Measurements from ENCODE around the gene BAG5.
"Not testable (repeated sequence)": the region's sequence is repeated elsewhere in the genome, so short reads cannot be mapped to it uniquely, and the experiment has no call there.

The BAG5 gene

DNA sequence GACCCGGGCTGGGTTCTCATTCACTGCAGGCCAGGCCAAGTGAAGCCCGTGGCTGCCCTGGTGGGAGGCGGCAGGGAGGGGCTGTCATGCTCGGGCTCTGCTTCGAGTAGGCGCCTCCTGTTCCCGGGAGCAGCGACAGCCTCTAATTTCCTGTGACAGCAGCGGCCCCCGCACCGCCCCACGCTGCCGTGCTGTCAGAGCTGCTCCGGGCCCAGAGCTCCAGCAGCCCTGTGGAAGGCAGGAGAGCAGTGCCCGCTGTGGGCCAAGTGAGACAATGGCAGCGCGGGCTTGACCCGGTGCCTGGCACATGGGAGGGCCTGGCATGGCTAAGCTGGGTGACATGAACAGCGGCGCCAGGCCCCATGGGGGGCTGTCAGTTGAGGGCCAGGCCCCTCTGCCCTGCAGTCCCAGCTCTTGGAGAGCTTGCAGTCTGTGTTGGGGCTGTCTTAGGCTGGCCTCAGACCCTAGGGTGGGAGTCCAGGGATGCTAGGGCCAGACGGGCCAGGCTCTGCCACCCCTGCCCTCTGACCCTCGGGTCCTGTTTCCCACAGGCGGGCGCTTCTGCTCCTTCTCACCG is 28.4 kb downstream of the BAG5 start:
- DNase-seq: no peak

DNA sequence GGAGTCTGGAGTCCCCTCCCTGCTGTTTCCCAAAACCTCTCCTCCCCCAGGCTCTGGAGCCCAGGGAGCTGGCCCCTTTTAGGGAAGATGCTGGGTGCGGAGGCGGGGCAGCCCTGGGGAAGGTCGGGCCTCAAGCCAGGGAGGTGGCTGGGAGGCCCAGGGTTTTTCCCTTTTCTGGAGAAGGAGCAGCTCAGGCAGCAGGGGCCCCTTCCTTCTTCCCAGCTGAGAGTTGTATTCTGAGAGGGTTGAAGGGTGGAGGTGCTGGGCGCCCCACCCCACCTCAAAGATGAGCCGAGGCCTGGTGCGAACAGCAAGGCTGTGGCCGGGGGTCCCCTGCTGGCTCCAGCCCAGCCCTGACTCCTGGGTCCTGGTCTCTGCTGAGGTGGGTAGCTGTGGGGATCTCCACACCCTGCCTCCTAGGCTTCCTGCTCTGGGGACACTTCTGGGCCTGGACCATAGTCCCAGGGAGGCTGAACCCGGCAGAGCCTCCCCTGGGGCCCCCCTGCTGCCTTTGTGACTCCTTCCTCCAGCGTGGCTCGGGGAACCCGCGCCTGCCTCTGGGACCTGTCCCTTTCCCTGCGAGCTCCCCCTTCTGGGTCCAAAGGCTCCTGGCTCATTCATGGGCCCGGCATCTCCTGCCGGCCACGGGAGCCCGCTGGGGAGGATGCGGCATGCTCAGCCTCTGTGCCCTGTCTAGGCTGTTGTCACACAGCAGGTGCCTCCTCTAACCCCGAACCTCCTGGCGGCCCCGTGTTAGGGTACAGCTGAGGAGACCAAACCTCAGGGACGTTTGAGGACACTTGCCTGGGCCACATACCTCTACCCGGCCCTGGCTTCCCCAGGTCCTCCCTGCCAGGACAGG is 29.1 kb downstream of the BAG5 start:
- no peak for DNase-seq

DNA sequence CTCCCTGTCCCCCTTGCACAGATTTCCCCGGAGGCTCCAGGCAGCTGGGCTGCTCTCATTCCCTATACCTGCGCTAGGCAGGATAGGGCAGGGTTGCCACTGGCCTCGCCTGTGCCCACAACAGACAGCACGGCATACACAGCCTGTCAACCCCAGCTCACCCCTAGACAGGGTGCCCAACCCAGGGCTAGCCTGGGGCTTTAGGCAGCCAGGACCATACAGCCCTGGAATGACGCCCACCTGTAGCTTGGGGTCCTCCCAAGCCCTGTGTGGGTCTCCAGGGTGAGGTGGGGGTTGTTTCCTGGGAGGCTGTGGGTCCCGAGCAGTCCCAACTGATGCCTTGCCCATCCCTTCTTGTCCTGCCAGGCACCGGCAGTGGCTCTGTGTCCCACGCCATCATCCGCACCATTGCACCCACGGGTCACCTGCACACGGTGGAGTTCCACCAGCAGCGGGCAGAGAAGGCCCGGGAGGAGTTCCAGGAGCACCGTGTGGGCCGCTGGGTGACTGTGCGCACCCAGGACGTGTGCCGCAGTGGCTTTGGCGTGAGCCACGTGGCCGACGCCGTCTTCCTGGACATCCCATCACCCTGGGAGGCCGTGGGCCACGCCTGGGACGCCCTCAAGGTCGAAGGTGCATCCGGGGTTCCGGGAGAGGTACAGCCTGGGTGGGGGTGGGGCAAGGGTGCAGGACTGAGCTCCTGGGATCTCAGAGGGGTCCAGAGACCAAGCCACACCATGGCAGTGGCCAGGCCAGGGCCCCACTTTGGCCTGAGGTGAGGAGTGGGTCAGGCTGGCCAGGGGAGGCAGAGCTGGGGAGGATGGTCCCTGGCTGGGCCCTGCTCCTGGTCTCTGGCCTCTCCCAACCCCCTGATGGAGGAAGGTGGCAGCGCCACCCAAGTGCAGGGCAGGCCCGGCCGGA is 30.0 kb downstream of the BAG5 start:
- DNase-seq: no peak

DNA sequence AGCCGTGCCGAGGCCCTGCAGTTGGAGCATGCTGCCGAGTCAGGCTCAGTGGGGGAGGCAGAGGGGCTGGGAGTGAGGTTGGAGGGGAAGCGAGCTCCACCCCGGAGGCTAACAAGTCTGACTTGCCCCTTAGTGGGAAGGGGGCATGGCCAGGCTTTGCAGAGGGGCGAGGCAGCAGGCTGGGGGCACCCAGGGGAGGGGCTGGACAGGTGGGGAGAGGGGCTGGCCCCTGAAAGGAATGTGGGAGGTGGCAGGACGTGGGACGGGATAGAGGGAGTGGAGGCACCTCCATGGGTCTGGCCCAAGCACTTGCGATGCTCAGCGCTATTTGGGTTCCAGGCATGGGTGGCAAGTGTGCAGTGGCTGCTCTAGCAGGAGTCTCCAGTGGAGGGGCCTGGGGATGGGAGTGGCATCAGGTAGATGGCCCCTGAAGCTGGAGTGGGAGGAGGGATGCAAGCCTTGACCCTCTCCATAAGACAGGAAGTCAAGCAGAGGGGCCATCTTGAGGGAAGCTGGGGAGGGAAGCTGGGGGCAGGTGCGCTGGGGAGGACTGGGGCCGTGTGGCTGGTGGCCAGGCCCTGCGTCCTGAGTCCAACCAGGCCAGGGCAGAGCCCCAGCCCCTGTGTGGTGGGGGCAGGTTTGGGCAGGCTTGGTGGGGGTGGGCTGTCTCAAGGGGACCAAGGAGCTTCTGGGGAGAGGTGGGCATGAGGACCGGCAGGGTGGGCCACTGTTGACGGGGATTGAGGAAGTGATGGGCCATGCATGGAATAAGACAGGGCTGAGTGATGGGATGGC is 30.8 kb downstream of the BAG5 start:
- DNase-seq: no peak

DNA sequence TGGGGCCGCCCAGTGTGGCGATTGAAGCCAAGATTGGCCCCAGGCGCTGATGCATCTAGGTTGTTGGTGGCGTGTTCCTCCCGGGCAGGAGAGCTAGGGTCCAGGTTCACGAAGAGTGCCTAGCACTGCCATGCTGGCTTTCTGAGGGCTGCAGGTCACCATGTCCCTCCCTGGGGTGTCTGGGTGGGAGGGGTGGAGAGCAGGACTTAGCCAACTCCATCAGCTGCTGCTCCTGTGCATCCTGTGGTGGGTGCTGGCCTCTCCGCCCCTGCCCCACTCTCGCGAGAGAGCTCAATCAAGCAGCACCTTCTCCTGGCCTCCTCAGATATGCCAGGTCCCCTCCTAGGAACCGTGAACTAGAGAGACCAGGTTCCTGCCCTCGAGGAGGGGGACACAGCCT is 31.6 kb downstream of the BAG5 start:
- DNase-seq: no peak

DNA sequence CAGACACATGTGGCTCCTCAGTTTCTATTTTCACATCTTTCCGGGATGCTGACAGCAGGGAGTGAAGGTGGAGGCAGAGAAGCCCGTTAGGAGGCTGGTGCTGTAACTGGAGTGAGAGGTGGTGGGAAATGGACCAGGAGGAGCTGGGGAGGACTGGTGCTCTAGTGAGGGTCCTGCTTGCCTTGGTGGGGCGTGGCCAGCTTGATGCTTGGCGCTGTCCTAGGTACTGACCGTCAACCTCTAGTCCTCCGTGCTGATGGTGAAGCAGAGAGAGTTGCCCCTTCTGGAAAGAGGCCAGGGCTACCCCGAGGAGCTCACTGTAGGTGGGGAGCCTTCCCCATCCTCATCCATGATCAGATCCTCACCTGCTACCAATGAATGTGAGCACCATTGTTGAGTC is 32.1 kb downstream of the BAG5 start:
- peak in 1 of 2 experiments; percentile 37 for DNase-seq

DNA sequence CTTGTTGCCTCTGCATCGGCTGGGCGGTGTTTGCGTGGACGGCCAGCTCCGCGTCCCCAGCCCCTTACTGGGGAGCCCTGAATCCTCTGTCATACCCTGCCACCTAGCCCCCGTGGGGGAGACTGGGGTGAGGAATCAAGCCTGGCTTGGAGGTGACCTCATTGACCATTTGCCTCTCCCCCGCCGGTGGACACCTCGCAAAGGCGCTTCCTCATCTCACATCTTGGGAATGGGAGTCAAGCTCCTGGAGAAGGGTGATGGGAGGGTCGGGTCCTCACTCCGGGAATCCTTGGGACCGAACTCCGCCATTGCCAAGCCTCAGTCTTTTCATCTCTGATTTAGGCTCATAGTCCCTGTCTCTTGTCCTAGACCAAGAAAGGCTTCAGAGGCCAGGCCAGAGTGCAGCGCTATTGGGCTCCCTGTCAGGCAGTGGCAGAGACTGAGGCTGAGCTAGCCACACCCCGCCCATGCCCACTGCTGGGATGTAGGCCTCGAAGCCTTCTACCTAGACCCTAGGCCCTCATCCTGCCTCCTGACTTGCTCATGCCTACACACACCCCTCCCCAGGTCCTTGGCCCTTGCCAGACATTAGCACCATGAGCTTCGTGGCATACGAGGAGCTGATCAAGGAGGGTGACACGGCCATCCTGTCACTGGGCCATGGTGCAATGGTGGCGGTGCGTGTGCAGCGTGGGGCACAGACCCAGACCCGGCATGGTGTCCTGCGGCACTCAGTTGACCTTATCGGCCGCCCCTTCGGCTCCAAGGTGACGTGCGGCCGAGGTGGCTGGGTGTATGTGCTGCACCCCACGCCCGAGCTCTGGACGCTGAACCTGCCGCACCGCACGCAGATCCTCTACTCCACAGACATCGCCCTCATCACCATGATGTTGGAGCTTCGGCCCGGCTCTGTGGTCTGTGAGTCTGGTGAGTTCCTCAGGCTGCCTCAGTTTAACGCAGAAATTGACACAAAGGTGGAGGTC is 32.8 kb downstream of the BAG5 start:
- DNase-seq: no peak

DNA sequence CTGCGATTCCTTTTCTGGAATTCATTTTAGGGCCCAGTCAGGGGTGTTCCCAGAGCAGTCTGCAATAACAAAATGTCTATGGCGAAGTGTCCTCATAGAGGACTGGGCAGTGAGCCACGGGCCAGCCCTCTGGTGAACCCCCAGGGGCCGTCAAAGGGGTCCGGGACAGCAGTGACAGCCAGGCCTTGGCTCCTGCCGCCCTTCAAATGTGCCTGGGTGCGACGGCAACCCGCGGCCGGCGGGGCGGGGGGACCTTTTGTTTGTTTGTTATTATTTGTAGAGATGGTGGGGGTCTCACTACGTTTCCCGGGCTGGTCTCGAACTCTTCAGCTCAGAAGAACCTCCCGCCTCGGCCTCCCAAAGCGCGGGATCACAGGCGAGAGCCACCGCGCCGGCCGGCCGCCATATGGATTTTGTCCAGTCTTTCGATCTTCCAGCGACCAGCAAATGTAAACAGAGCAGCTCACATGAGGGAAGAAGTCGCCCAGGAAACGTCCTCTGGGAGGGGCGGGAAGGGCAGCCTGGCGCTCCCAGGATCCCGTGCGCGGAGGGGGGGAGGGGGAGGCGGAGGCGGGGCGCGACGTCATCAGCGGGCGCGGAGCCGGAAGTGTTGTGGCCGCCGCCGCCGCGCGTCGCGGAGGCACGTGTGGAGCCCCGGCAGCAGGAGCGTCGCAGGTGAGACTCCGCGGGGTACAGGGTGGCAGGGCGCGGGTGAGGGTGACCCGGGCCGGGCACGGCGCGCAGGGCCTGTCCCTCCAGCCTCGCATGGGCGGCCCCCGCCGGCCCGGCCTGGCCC is 33.7 kb downstream of the BAG5 start, which contains the start of gene TRMT61A:
TRMT61A (plus strand) TSS at position 610 of the 796 bp plus-strand sequence. CDS start 783 bp downstream, outside the sequence.
- DNase-seq: peak; percentile 69 to 79

DNA sequence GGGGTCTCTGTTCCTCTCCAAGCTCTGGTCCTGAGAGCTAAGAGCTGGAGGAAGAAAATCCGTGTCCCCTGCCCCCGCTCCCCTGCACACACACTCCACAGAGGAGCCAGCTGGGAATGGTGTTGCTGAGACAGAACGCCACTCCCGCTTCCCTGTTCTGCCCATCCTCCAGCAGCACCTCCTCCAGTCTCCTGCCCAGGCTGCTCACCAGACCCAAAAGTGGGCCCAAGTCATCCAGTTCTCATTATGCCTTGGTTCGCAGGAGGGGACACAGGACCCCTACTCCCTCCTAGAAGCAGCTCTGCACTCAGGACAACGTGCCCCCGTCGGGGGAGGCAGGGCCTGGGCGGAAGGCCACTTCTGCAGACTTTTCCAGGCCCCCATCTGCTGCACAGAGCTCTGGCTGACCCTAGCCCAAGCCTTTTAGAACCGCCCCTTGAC is 34.3 kb downstream of the BAG5 start:
- DNase-seq: no peak

DNA sequence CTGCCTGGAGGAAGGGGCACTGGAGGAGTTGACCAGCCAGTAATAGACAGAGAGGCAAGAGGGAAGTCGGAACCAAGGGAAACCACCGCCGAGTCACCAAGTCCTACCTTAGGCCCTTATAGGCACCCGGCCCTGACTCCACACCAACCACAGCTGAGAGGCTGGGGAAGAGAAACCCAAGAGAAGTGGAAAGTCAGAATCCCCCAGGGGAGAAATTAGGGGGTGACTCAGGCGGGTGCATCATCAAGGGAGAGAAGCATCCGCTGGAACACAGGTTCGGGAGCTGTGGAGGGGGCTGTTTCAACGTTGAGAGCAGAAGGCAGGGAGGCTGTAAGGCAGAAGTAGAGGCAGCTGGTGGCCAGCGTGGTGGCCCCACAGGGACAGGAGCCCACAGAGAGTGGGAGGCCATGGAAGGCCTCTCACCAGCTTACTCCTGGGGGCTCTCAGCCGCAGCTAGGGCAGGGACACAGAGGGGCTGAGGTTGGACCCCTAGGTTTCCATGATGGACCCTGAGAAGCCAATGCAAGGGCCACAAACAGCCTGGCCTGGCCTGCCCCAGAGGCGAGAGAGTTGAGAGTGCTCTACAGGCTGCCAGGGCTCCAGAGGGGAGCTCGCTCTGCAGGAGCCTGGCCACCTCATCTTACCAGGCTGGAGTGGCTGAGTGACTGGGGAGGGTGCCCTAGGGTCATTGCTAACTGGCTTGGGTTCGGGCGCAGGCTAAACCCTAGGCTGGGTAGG is 34.9 kb downstream of the BAG5 start:
- peak; percentile 41 to 58 for DNase-seq

DNA sequence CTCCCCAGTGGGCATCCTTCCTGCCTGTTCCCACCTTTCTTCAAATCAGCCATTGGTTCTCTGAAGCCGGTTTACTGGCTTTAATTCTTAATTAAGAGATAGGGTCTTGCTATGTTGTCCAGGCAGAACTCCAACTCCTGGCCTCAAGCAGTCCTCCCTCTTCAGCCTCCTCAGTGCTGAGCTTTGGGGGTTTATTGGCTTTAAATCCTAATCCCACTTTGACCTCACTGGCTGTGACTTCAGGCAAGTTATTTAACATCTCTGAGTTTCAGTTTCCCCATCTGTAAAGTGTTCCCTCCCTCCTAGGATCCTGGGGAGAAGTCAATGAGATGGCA is 35.6 kb downstream of the BAG5 start:
- no peak for DNase-seq

DNA sequence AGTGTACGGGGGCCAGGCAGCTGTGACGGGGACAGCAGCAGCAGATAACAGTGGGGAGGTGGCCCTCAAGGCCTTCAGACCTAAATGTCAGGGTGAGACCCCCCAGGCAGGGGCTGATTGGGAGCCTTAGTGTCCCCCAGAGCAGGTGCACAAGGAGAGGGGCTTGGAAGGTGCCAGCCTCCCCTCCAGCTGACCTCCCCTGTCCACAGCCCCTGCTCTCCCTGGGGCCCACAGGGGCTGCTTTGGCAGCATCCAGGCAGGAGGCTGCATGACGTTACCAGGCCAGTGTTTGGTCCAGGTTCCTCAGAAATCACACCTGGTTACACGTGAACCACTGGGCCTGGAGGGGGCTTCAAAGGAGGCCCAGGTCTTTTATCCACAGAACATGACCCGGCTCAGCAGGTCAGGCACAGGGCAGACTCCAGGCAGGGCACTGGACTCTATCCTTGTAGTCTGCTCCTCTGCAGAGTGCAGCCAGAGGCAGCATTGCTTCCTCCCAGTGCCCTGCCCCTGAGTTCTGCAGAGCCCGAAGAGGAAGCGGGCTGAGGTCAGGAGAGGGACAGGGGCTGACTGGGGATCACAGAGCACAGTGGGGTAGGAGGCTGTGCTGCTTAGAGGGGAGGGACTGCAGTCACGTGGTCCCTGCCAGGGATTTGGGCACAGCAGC is 36.1 kb downstream of the BAG5 start:
- no peak for DNase-seq

DNA sequence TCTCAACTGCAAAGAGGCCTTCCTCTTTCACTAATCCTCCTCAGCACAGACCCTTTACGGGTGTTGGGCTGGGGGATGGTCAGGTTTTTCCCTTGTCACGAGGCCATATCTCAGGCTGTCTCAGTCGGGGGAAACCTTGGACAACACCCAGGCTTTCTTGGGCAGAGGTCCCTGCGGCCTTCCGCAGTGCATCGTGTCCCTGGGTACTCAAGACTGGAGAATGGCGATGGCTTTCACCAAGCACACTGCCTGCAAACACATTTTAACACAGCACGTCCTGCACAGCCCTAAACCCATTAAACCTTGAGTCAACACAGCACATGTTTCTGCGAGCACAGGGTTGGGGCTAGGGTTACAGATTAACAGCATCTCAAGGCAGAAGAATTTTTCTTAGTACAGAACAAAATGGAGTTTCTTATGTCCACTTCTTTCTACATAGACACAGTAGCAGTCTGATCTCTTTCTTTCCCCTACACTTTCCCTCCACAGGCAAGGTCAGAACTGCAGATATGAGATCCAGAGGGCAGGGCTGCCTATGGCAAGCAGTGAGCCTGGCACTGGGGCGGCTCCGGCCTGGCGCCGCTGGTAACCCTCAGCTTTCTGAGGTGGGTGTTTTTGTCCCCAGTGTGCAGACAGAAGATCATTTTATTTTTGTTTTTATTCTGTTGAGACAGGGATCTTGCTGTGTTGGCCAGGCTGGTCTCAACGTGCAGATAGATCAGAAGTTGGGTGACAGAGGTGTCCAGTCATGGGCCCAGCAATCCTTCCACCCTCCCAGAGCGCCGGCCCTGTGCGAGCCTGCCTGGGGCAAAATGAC is 36.8 kb downstream of the BAG5 start:
- DNase-seq: not testable (repeated sequence)

DNA sequence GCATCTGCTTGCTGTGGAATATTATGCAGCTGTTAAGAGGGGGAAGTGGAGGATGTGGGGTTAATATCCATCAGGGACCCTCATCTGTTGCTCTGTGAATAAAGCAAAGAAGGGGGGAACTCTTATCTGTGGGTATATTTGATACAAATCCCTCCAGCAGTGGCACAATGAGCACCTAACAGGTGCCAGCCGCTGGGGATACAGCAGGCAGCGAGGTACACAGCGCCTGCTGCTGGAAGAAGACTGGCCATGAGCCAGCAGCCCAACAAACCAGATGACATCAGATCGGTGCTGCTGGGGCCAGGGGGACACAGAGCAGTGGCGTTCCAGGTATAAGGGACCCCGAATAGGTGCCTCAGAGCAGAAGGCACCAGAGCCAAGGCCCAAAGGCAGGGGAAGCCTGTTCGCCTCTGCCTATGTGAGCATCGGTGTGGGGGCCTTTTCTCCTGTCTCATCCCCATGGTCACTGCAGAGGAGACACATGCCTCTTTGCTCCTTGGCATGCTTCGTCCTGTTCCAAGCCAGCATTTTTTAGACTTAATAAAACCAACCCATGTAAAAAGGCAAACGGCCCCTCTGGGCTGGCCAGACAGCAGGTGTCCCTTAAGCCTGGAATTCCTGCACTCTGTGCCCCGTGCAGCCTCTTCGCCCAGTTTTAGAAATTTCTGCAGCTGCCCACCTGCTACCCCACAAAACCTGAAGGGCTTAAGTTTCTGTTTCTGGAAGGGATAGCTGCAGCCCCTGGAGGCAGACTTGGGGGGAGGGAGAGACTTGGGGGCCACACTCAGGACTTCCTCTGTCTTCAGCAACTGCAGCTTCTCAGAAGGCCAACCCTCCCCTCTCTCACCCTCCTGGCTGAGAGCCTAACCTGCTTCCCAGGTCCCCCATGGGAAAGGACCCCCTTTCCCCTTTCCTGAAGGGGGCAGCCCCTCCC is 38.2 kb downstream of the BAG5 start:
- DNase-seq: no peak

DNA sequence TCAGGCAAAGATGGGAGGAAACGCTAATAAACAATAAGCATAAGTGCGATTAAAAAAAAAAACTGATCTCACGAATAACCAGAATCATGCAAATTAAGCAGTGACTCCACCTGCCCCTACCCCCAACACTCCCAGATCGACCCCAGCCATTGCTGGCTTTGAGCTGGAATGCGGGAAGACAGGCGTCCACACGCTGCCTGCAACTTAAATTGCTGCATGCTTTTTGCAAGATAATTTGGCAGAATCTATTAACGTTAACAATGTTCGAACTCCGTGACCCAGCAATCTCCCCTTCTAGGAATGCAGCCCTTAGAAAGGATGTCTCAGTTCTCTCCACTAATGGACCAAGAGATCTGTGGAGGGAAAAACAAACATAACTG is 38.9 kb downstream of the BAG5 start:
- DNase-seq: no peak

DNA sequence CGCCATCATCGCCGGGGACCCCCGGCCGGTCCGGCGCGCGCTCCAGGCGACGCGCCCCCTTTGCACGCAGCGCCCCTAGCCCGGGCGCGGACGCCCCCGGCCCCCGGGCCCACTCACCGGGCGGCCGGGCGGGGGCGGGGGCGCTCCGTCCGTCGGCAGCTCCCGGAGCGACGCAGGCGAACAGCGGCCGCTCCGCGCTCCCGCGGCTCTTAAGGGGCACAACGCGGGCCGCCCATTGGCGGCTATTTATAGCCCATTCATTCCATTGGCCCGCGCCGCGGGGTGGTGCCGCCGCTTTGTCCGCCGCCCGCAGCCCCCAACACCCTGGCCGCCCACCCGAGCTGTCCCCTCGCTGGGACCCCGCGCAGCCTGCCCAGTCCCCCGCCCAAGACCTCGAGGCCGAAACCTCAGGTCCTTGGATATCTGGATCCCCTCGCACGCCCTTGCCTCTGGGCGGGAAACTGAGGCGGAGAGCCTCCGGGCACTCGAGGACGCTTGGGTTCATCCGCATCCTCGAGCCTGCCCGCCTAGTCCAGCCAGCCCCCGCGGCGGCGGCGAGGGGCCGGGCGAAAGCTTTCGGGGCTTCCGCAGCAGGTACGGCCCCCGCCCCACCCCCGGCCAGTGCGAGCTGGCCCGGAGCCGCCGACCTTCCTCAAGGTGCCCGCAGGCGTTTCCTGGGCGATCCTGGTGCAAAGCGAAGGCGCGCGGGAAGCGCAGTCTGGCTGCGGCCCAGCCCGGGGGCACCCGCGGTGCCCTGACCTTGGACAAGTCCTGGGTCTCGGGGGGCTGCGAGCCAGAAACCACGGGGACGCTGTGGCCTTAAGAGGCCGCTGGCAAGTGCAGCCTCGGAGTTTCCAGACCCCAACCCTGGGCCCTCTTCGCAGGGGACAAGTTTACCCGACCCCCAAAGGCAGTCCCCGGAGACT is 39.5 kb downstream of the BAG5 start, which contains the start of gene CKB:
CKB (minus strand) TSS at position 182 of the 926 bp plus-strand sequence. CDS start 337 bp downstream, outside the sequence.
- DNase-seq: no peak

All from activated CD4-positive, alpha-beta T cell treated with anti-CD3 and anti-CD28 coated beads, Interleukin-2, amount 50 U/mL, for 48 hours (primary cell).